ENCODE measurements around the gene TMEM183A. TPM values are rescaled to one million over a fixed set of nuclear protein-coding genes. Genes with fewer than 3 reads are reported as not detected.

TMEM183A gene
- total RNA-seq, 4 donors from 2014 or later: 69.2 to 75.8 (median 72.8) TPM

- TF ChIP-seq CTCF (IDR thresholded peaks at IDR 0.05): no peak
- no peak for ATAC-seq (ENCODE audit: low FRiP score)
These were observed 41.8 kb upstream of the TMEM183A start for GRCh38 chr1:202965422-202965821.

GRCh38 chr1:202966006-202966898 is 40.9 kb upstream of the TMEM183A start:
- DNase-seq (ENCODE audit: low spot score): no peak
- ATAC-seq (ENCODE audit: low FRiP score): peak; percentile 44
- TF ChIP-seq CTCF (IDR thresholded peaks at IDR 0.05): no peak

More at GRCh38 chr1:202965422-202965821, 41.8 kb upstream of the TMEM183A start:
- DNase-seq (ENCODE audit: low spot score): no peak

GRCh38 chr1:202967684-202968281 is 39.4 kb upstream of the TMEM183A start:
- peak; percentile 15 for ATAC-seq (ENCODE audit: low FRiP score)
- TF ChIP-seq CTCF (IDR thresholded peaks at IDR 0.05): no peak

GRCh38 chr1:202968351-202968750 is 38.8 kb upstream of the TMEM183A start:
- ATAC-seq (ENCODE audit: low FRiP score) (no peak), DNase-seq (ENCODE audit: low spot score) (no peak)
- TF ChIP-seq CTCF (IDR thresholded peaks at IDR 0.05): no peak

More at GRCh38 chr1:202967684-202968281, 39.4 kb upstream of the TMEM183A start:
- no peak for DNase-seq (ENCODE audit: low spot score)

- TF ChIP-seq CTCF (IDR thresholded peaks at IDR 0.05): no peak
- DNase-seq (ENCODE audit: low spot score) (no peak), ATAC-seq (ENCODE audit: low FRiP score) (peak; percentile 48)
These were observed 38.3 kb upstream of the TMEM183A start for GRCh38 chr1:202968895-202969295.

- ATAC-seq (ENCODE audit: low FRiP score) (no peak), DNase-seq (ENCODE audit: low spot score) (no peak)
- no peak for TF ChIP-seq CTCF (IDR thresholded peaks at IDR 0.05)
These were observed 35.1 kb upstream of the TMEM183A start for GRCh38 chr1:202972046-202972445.

Measured in omental fat pad (tissue), 4 donors.